GM19438 (cell line): ENCODE measurements around the gene CALCOCO1.
A peak's percentile ranks its signal among the peaks of the same experiment; 100 is the strongest.
"Not testable (repeated sequence)": the region's sequence is repeated elsewhere in the genome, so short reads cannot be mapped to it uniquely, and the experiment has no call there.

Experiments
- ATAC-seq: cut with Tn5 transposase; IDR thresholded peaks from one replicate; pipeline ENCODE4 v1.9.1; 2021; ENCODE audit warnings: low read depth; ENCODE audit not compliant: unreplicated experiment

CALCOCO1 gene, protein sequence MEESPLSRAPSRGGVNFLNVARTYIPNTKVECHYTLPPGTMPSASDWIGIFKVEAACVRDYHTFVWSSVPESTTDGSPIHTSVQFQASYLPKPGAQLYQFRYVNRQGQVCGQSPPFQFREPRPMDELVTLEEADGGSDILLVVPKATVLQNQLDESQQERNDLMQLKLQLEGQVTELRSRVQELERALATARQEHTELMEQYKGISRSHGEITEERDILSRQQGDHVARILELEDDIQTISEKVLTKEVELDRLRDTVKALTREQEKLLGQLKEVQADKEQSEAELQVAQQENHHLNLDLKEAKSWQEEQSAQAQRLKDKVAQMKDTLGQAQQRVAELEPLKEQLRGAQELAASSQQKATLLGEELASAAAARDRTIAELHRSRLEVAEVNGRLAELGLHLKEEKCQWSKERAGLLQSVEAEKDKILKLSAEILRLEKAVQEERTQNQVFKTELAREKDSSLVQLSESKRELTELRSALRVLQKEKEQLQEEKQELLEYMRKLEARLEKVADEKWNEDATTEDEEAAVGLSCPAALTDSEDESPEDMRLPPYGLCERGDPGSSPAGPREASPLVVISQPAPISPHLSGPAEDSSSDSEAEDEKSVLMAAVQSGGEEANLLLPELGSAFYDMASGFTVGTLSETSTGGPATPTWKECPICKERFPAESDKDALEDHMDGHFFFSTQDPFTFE

DNA sequence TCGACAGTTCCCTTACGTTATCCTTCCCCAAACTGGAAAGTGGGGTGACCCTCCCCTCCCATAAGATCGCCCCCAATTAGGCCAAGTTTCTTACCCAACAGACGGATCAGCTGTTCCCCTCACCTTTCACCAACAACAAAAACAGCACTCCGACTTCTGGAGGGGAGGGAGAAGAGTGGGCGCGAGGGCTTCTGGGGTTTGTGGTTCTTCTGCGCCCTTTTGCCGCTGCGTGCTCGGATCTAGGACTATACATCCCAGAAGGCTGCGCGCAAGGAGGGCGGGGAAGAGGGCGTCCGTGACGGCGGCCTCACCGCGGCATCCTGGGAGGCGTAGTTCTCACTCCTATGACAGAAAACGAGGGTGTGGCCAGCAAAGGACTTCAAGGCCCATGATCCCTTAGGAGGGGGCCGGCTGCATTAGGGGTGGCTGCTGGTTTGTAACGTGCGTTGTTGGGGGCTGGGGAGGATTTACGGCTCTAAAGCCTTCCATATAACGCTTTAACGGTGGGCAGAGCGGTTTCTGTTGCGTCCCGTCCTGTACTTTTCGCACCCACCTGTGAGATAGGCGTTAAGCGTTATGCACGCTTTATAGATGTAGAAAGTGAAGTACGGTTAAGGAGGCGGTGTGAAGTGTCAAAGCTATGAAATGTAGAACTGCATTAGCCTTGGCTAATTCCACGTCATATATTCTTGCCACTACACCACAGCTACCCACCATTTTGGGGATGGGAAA, at the start of gene CALCOCO1:
Gene CALCOCO1, minus strand, starts transcription at position 143 of the 732 bp plus-strand sequence. CDS start 2,210 bp downstream, outside the sequence.
- peak; percentile 97 for ATAC-seq

DNA sequence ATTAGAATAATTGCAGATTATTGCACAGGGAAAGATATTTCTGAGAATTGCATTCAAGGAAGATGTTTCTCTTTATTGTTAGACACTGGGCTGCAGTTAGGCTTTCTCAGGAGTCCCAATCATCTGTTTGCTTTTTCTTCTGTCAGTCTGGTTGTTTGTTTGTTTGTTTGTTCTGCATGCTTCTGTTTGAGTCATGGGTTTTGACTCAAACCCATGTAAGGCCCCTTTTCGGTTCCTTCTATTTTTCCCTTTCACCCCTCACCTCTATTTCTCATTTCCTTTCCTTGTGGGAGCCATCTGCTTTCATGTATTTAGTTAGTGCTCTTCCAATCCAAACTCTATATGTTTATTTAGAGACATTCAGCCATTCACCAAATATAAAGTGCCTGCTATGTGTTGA, 49.6 kb upstream of the CALCOCO1 start:
- no peak for ATAC-seq

DNA sequence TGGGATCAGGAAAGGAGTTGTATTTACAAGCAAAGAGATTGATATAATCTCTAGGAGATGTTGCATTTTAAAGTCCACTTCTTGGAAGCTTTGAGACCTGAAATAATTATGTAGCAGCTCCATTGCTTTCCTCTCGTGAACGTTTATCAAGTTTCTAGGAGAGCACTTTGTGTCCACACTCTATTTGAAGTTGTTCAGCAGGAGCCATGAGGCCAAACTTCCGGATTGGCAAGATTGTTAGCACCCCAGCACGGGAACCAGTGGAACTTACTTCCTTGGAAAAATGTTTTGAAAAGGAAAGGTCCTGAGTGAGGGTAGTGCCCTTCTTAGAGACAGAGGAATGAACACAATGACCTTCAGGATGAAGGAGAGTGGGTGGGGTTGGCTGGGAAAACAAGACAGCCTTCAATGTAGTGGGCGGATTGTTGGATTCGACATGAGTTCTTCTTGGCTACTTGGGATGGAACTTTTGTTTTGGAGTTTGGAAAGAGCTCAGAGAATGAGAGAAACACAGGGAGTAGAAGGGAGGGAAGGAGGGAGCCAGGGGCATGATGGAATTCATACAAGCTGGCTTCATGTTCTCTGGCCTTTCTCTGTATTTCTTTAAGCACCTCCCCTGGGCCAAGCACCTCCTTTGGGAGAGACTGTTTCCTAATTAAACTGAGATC, 48.4 kb upstream of the CALCOCO1 start:
- ATAC-seq = no peak

DNA sequence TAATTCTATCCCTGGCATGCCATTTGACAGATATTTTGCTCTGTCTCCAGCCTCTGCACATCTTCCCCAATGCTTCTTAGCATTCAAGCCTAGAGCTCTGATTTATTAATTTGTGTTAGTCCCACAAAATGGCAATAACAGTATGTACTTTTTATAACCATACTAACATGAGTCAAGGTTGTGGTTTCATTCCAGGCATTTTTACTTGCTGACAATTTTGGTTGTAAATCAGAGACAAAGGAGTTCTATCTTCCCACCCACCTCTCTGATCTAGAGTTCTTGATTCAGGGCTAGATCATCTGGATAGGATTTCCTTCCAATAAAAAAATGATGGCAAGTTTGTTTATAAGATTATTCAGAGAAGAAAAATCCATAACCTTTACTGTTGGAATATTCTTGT, 43.0 kb upstream of the CALCOCO1 start:
- no peak for ATAC-seq

DNA sequence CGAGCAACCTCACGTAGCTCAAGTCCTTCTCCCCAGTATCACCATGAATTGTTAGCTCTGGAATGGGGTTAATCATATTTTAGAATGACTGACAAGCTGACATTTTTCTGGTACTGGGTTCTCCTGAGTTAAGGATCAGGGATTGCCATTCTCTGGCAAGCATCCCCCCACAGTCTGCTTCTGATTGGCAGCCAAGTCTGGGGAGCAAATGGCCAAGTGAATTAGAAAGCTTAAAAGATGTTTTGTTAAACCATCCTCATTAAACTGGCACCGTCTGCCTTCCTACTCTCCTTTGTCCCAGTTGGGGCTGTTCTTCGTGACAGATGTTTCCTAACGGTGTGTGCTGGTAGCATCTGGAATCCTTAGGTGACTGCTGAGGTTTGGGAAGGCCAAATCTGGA, 41.7 kb upstream of the CALCOCO1 start:
- ATAC-seq = no peak

DNA sequence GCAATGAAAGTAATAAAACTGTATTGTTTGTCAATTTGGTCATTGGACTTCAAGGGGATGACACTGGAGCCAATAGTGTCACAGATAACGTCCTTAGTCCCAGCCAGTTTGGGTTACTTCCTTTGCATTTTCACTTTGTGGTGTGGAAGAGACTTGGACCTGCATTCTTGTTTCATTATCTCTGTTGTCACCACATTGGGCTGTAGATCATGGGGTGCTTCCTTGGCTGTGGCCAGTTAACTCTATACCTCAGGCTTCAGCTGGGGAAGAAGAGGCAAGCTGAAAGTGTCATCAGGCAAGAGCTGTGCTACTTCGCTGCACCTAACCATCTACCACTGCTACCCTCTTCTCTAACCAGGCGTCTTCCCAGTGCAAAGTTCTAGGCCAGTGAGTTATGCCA, 39.6 kb upstream of the CALCOCO1 start:
- ATAC-seq = no peak

DNA sequence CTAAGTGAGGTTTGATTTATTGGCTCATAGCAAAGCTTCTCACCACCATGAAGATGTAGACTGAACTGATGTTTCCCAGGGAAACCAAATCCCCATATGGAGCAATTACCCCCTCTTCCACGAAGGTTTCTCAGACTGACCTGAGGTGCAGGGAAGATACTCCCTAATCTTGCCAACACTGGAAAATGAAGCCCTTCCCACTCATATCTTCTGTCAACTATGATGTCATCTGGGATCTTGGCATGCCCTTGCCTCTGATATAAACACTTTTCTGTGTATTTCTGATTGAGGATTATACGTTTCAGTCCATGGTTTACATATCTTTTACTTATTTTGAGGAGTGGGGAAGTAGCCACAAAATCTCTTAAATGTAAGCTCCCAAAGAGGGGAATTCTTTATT, 38.6 kb upstream of the CALCOCO1 start:
- ATAC-seq = no peak

DNA sequence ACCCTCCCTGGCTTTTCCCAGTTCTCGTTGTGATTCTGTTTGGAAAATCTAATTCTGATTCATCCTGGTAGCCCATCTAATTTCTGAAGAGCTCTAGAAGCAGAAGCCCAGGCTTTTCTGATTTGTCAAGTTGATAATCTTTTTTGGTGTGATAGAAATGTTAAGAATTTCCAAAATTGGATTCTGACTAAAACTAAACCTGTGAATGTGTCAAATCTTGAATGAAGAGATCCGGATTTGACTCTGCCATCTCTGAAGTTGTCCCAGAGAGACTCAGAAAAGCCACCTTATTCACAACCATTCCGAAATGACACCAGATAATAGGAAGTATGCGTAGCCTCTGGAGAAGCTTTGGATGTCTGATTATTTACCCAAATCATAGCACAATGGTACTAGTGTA, 37.4 kb upstream of the CALCOCO1 start:
- ATAC-seq = no peak

DNA sequence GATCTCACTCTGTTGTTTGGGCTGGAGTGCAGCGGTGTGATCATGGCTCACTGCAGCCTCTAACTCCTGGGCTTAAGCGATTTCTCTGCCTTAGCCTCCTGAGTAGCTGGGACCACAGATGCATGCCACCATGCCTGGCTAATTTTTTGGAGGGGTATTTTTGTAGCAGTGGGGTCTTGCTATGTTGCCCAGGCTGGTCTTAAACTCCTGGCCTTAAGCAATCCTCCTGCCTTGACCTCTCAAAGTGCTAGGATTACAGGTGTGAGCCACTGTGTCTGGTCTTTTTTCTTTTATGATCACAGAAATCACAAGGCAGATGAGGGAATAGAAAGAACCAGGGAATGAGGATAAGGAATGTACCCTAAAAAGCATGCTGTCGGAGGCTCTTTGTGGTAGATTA, 35.5 kb upstream of the CALCOCO1 start:
- not testable (repeated sequence) for ATAC-seq

DNA sequence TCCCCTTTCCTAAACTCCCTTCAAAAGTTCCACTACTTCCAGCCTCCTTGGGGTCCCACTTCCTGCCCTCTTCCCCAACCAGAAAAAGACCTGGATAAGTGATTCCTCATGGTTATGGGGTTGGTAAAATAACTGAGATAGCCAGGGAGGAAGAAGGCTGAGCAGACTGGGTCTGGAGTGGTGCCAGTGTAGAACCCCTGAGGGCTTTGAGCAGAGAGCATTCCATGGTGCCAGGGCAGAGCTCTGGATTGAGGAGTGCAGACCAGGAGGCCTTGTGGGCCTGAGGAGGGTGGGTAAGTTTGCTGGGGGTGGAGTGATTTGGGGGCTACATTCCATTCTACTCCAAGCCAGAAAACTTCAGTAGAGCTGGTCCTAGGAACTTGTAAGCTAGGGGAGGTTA, 34.1 kb upstream of the CALCOCO1 start:
- ATAC-seq = no peak

DNA sequence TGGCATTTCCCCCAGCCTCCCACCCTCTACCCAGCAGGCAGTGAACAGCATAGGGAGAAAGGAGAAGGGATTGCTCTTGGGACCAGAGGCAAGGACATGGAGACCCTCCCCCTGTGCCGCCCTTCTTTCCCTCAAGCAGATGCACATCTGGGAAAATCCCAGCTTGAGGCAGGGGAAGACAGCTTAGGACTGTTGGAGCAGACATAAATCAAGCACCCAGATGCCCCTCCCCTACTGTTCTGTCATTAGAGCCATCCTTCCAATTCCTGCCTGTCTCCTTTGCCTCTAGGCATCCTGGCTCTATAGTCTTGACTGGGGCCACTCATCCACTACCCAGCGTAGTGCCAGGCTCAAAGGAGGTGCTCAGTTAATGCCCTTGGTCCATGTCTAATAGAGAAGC, 32.0 kb upstream of the CALCOCO1 start:
- no peak for ATAC-seq

DNA sequence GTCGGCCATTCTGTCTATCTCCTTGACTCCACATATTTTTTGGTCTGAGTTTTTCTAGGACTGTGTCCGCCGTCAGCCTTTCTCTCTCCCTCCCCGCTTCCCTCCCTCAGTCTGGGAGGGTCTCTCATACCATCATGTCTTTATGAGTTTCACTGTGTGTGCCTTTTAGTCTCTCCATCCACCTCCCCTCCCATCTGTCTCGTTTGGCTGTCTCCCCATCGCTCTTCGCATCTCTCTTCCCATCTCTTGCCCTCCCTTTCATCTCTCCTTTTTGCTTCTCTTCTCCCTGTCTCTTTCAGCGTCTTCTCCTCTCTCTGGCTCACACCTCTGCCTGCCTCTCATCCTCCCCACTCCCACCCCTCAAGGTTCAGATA, 31.5 kb upstream of the CALCOCO1 start:
- no peak for ATAC-seq

DNA sequence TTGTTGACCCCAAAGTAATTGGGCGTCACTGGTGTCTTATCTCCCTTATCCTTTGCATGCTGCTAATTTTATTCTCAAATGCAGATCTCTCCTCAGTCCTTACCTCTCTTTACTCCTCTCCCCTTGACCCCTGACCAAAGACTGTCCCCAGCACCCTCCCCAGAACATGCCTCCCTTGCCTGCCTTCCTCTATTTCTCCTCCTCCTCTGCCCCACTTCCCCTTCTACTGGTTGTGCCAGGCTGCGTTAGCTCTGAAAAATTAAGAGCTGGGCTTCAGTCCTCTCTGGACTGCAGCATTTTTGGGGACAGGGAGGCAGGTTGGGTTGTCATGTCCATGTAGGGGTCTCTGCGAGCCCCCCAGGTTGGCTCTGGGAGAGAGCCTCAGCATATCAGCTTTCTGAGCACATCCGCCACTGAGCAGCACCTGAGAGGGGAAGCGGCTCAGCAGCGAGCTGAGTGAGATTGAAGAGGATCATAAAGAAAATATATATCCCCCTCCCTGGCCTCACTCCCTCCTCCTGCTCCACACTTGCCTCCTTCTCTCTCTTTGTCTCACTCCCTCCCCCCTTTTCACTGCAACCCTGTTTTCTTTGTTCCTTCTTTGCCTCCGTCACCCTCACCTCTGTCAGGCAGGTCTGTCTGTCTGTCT, 31.0 kb upstream of the CALCOCO1 start:
- no peak for ATAC-seq

DNA sequence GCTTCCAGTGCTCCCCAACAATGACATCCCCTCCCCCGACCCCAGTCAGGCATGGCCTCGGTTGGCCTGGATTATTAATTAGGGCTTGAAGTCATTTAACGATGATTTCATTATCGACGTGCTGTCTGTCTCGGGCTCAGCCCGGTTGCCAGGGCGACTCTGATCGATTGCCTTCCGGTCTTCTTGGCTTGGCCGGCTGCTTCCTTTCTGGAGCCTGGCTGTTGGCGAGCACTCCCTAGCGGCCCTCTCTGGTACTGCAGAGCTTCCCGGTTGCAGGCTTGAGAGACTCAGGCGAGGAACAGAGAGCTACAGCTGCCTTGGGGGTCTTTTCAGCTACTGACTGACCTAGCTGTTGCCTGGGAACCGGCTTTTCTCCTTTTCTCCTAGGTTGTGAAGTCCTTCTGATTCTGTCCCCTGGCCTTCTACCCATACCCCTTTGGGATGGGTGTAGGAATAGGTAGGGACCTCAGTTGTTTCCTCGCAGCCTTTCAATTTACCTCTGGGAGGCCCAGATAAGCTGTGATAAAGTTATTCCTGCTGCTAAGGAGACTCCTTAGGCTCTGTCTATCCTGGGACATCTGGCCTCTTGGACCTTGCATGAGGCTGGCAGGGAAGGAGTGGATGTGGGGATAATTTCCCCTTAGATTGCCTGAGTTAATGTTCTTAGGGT, 30.0 kb upstream of the CALCOCO1 start:
- peak; percentile 61 for ATAC-seq

DNA sequence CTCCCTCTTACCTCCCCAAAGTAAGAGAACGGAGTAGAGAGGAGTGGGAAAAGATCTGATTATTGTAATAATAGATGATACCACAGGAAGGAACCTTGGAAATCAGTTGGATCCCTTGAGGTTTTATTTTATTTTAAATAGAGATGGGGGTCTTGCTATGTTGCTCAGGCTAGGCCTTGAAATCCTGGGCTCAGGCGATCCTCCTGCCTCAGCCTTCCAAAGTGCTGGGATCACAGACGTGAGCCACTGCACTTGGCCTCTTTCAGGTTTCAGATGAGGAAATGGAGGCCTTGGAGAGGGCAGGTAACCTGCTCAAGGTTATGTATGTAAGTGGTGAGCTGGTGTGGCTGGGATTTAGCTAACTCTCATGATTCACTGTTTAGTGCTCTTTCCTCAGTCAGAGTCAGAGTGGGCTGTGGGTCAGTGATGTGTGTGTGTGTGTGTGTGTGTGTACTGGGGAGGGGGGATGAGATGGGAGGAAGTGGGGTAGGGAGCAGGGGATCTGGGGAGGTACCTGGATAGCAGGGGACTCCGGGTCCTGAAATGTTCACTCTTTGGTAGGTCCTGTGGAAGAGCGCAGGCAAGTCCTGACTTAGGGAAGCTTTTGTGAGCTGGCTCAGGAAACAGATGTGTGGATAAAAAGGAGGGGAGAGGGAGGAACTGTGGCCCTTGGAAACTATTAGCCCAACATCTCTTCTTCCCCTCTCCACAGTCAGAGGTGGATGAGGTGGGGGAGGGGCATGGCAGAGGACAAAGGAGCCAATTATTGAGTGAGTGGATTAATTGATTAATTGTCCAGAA, 29.2 kb upstream of the CALCOCO1 start:
- ATAC-seq = no peak

DNA sequence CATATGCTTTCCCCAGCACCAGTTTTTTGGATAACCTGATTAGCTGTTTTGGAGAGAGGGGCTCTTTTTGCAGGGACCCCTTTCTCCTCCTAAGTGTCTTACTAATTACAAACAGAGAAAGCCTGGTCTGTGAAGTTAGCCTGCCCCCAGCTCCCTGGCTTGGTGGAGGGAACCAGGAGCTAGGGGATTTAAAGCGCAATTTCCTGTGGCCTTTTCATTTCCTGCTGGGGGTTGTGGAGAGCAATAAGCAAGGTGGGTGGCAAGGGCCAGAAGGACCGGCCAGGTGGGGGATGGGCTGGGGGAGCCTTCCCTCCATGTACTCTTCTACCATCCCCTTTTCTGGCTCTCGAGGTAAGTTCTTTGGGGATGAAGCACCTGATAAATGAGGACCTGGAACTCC, 28.6 kb upstream of the CALCOCO1 start:
- no peak for ATAC-seq

DNA sequence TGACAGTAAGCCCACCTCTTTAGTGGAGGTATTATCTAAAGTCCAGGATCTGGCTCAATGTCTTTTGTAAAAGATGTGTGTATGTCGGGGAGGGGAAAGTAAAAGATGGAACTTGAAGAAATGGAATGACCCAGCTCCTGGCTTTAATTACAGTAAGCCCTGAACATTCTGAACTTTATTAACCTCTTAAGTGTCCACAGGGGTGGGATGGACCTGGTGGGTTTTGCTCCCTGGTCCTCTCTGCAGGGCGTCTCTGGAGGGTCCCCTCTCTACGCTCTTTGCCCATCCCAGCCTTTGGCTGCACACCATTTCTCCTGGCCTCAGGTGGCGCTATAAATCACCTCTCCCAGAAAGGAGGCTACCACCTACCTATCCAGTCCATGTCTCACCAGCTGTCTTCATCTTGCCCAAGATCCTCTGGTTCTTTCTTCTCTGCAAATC, 28.2 kb upstream of the CALCOCO1 start:
- no peak for ATAC-seq

DNA sequence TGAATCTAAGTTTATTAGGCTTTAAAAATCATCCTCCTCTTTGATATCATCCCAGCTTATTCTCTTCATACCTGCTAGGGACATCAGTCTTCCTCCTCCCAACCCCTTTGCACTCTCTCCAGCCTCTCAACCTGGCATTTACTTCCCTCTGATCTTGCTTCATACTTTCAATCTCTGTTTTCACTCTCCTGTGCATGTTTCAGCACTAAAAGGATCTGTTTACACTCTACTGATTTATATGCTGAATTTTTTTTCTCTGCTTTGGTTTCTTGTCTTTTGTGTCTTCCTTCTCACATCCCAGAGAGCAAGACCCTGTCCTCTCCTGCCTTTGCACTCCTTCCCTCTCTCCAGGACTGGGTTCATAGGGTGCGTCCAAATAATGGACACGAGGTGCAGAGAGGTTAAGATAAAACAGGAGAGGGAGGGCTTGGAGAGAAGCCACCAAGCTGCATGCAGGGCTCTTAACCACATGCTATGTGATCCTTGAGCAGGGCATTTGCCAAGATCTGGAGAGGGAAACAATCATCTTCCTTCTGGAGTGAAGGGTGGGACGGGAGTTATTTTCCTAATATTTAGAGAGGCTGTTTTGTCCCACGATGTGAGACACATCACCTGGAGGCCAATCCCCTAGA, 27.5 kb upstream of the CALCOCO1 start:
- ATAC-seq = no peak

DNA sequence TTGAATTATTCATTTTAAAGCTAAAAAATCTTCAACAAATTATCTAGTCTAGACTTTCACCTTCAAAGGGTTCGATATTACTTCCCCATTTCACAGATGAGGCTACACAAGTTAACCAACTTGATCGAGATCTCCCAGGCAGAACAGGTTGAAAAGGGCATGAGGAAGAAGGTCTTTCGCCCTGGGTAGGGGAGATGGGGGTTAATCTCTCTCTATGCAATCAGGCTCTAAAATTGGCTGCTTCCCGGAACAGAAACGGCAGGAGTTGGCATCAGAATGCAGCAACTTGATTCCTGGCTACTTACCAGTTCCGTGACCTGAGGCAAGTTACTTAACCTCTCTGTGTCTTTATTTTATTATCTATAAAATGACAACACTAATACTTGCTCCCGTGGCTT, 26.9 kb upstream of the CALCOCO1 start:
- ATAC-seq = no peak
